MV-4-11 (cell line): Measurements from ENCODE around the gene CACNG8.
"Not testable (repeated sequence)": the region's sequence is repeated elsewhere in the genome, so short reads cannot be mapped to it uniquely, and the experiment has no call there.

Source experiments
- DNase-seq: peaks from one replicate; lab custom pipeline; 2025; lab: John Stamatoyannopoulos, UW

CACNG8 gene

DNA sequence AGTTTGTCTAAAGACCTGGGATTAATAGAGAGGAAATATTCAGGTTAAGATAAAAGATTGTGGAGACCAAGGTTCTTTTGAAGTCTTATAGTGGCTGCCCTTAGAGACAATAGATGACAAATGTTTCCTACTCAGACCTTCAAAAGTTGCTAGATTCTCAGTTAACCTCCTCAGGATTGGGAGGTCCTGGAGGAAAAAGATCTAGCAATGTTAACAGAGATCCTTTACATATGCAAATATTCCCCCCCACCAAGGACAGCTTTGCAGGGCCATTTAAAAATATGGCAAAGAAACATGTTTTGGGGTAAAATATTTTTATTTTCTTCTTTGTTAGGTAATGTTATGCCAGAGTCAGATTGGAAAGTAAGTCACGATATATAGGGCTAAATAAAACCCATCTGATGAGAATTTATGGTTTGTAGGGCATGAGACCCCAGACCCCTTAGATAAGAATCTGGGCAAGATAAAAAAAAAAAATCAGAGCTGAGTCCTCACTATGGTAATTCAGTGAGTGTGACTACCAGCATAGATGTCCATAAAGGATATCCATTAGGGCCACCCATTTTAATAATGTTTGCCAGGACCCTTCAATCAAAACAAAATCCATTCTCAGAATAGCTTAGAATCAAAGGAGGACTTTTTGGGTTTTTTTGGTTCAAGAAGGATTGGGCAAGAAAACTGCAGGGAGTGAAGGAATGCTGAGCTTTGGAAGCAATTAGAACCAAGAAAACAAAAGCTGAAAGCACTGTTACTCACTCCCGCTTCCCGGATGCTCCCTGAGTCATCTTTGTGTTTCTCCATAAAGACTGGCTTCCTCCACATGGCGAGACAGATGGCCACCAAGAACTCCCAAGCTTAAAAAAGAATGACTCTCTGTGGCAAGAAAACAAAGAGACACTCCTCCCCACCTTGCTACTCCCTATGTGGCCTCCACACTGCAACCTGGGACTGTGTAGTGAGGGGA, 72.8 kb downstream of the CACNG8 start:
- DNase-seq = no peak

DNA sequence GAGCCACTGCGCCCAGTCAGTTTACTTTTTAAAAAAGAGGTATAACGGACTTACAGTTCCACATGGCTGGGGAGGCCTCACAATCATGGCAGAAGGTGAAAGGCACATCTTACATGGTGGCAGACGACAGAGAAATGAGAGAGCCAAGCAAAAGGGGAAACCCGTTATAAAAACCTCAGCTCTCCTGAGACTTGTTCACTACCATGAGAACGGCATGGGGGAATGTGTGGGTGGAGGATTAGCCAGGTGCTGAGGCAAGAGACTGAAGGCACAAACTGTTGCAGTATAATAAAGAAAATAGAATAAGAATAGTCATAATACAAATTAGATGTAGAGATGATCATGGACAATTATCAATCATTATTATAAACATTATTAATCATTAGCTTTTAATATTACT, 73.8 kb downstream of the CACNG8 start:
- not testable (repeated sequence) for DNase-seq
